ENCODE results near the gene LTV1.
A peak's percentile ranks its signal among the peaks of the same experiment; 100 is the strongest.
"Not testable (repeated sequence)": the region's sequence is repeated elsewhere in the genome, so short reads cannot be mapped to it uniquely, and the experiment has no call there.

The LTV1 gene, protein sequence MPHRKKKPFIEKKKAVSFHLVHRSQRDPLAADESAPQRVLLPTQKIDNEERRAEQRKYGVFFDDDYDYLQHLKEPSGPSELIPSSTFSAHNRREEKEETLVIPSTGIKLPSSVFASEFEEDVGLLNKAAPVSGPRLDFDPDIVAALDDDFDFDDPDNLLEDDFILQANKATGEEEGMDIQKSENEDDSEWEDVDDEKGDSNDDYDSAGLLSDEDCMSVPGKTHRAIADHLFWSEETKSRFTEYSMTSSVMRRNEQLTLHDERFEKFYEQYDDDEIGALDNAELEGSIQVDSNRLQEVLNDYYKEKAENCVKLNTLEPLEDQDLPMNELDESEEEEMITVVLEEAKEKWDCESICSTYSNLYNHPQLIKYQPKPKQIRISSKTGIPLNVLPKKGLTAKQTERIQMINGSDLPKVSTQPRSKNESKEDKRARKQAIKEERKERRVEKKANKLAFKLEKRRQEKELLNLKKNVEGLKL

DNA sequence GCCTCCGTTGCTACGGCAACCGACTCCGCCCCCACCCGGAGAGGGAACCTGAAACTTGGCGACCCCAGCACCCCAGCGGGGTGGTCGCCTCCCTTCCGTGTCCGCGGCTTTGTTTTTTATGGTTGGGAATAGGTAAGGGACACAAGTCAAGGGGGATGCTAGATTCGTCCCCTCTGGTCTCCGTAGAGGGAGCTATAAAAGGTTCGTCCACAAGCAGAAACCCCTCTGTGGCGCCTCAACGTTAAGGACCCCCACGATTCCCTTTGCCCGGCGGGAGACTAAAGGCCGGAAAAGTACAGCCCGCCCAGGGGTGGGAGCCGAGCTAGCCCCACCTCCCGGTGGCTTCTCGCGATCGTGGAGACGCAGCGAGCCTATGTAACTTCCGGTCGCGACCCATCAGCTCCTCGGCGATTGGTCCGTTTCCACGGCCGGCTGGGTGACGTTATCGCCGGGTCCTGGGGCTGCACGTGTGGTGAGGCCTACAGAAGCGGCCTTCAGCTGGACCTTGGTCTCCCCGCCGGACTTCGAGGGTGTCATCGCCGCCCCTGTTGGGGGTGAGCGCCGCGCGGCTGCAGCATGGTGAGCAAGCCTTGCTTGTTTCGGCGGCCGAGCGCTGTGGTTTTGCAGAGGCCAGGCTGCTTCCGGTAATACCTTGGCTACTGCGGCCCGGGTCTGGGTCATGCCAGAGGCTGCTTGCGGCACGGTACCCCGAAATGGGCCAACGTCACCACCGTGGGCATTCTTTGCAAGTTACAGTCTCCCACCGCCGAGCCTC, at the start of gene LTV1:
LTV1 (plus strand) TSS at position 437 of the 775 bp plus-strand sequence; CDS start at position 577, 140 bp downstream.
- TF ChIP-seq, protein P1, sequence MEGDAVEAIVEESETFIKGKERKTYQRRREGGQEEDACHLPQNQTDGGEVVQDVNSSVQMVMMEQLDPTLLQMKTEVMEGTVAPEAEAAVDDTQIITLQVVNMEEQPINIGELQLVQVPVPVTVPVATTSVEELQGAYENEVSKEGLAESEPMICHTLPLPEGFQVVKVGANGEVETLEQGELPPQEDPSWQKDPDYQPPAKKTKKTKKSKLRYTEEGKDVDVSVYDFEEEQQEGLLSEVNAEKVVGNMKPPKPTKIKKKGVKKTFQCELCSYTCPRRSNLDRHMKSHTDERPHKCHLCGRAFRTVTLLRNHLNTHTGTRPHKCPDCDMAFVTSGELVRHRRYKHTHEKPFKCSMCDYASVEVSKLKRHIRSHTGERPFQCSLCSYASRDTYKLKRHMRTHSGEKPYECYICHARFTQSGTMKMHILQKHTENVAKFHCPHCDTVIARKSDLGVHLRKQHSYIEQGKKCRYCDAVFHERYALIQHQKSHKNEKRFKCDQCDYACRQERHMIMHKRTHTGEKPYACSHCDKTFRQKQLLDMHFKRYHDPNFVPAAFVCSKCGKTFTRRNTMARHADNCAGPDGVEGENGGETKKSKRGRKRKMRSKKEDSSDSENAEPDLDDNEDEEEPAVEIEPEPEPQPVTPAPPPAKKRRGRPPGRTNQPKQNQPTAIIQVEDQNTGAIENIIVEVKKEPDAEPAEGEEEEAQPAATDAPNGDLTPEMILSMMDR (conservative IDR thresholded peaks at IDR 0.05) = no peak
- peak within 1 kb of the TSS; percentile 86 for H3K27ac ChIP-seq

DNA sequence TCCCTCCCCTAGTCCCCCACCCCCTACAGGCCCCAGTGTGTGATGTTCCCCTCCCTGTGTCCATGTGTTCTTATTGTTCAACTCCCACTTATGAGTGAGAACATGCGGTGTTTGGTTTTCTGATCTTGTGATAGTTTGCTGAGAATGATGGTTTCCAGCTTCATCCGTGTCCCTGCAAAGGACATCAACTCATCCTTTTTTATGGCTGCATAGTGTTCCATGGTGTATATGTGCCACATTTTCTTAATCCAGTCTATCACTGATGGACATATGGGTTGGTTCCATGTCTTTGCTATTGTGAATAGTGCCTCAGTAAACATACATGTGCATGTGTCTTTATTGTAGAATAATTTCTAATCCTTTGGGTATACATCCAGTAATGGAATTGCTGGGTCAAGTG, 46.6 kb upstream of the LTV1 start:
- not testable (repeated sequence) for H3K27ac ChIP-seq

DNA sequence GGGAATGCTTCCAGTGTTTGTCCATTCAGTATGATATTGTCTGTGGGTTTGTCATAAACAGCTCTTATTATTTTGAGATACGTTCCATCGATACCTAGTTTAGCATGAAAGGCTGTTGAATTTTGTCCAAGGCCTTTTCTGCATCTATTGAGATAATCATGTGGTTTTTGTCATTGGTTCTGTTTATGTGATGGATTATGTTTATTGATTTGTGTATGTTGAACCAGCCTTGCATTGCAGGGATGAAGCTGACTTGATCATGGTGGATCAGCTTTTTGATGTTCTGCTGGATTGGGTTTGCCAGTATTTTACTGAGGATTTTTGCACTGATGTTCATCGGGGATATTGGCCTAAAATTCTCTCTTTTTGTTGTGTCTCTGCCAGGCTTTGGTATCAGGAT, 44.7 kb upstream of the LTV1 start:
- H3K27ac ChIP-seq = not testable (repeated sequence)

DNA sequence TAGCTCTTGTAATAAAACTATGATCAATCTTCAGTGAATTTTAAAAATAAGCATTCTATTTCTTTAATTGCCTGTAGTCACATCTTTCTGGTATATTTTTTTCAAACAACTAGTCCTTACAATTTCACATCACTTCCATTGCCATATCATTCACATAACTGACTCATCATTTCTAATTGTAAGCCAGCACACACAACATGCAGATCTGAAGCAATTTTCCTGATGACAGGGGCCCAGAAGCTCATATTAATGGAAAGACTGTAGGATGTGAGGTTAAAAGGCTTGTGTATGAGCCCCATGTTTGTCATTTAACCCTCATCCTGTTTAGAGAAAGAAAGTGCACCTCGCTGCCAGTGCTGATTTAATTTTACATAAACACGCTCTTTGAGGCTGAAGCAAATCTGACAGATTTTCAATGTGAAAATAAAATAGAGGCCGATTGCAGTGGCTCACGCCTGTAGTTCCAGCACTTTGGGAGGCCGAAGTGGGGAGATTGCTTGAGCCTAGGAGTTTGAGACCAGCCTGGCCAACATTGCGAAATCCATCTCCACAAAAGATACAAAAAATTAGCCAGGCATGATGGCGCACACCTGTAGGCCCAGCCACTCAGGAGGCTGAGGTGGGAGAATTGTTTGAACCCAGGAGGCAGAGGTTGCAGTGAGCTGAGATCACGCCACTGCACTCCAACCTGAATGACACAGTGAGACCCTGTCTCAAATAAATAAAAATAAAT, 40.1 kb upstream of the LTV1 start:
- no peak overlapping the region for H3K27ac ChIP-seq
- TF ChIP-seq, protein P1 (conservative IDR thresholded peaks at IDR 0.05) = no peak

DNA sequence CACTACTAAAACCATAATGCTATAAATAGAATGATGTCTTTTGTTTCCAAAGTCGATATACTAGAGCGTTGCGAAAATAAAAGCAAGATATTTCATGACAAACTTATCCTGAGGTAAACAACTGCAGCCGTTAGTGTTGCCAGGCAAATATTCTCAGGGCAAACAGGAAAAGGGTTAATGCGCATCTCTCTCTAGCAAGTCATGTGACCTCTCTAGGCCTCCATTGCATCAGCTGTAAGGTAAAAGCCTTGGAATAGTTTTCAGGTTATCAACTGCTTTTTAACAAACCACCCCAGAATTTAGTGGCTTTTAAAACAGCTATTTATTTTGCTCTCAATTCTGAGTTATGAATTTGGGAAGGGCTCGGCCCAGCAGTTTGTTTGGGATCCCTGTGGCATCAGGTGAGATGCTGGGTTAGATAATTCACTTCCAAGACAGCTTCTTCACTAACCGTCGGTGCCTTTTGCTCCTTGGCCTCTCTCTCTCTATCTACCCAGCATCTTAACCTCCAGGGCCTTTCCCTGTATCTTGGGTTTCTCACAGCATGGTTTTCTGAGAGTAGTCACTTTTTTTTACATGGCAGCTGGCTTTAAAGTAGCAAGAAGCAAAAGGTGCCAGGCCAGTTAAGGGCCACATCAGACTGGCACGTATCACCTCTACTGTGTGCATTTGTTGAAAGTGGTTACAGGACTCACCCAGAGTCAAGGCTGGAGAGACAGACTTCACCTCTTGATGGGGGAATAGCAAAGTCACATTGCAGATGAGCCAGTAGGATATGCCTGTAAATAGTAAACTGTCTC, 39.2 kb upstream of the LTV1 start:
- no peak overlapping the region for H3K27ac ChIP-seq
- TF ChIP-seq, protein P1 (conservative IDR thresholded peaks at IDR 0.05) = no peak

DNA sequence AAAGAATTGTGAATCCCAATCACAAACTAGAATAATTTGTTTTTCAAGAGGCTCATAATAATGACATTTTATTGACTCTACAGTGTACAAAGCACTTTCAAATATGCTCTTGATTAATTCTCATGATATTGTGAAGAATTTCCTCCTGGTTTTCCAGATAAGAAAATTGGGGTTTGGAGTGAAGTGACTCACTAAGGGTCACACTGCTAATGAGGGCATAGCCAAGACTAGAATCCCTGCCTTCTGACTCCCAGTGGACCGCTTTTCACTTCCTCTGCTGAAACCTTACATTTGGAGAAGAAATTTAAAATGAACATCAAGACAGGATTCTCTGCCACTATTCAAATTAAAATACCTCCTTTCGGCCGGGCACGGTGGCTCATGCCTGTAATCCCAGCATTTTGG, 38.3 kb upstream of the LTV1 start:
- H3K27ac ChIP-seq = no peak overlapping the region
- TF ChIP-seq, protein P1 (conservative IDR thresholded peaks at IDR 0.05) = no peak

DNA sequence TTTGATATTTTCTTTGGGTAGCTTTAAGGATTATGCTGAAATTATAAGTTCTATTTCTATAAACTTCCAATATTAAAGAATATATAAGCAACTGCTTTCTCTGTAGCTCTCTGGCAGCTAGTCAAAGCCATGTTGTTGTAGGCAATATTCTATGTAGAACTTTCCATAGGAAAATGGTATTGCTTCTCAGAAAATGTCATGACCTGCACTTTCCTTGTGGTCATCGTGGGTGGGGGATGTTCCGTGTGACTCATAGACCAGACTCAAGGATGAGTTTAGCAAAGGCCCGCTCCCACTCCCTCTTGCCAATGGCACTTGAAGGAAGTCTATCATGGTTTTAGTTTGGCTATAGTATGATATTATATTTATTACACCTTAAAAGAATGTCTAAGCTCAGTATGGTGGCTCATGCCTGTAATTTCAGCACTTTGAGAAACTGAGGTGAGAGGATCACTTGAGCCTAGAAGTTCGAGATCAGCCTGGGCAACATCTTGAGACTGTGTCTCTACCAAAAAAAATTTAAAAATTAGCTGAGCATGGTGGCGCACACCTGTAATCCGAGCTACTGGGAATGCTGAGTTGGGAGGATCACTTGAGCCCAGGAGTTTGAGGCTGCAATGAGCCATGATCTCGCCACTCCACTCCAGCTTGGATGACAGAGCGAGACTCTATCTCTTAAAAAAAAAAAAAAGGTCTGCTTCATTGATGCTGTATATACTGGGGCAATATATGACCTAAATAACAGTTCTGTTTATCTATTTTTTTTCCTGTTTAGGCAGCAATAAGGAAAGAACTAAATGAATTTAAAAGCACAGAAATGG, 36.6 kb upstream of the LTV1 start:
- TF ChIP-seq, protein P1 (conservative IDR thresholded peaks at IDR 0.05) = no peak
- H3K27ac ChIP-seq = no peak overlapping the region

Data from VCaP (cell line).